Activated CD4-positive, alpha-beta T cell treated with anti-CD3 and anti-CD28 coated beads, Interleukin-2, amount 10 ng/mL, durations not matched to agents 24 days and 14 days (primary cell): Measurements from ENCODE around the gene IQCN. TPM values are rescaled to one million over a fixed set of nuclear protein-coding genes. Genes with fewer than 3 reads are reported as not detected.

Experiments used
- DNase-seq: peaks from one replicate; pipeline ENCODE4 v3.0.0; 2022
- H3K27ac Mint-ChIP-seq: one replicate; pipeline ENCODE4 v1.8.0; 2022; ENCODE audit warnings: mild to moderate bottlenecking, mixed read lengths
- H3K27me3 Mint-ChIP-seq: one replicate; pipeline ENCODE4 v1.8.0; 2022; ENCODE audit warnings: mixed read lengths
- H3K36me3 Mint-ChIP-seq: one replicate; pipeline ENCODE4 v1.8.0; 2022; ENCODE audit warnings: low read depth, mild to moderate bottlenecking, mixed read lengths
- H3K4me1 Mint-ChIP-seq: one replicate; pipeline ENCODE4 v1.8.0; 2021; ENCODE audit warnings: mixed read lengths
- H3K4me3 Mint-ChIP-seq: one replicate; pipeline ENCODE4 v1.8.0; 2022; ENCODE audit warnings: mild to moderate bottlenecking, moderate library complexity, mixed read lengths
- H3K9me3 Mint-ChIP-seq: one replicate; pipeline ENCODE4 v1.8.0; 2021; ENCODE audit warnings: mixed read lengths
- intact Hi-C: fragments of 100-400 bp; cut with micrococcal nuclease; formaldehyde crosslinking; loops from one replicate; pipeline ENCODE4 v1.15.1; 2023
- total RNA-seq: library from RNA; stranded (reverse); gene quantifications from 2 replicates; pipeline ENCODE4 v1.2.3, GENCODE V29; 2022

The IQCN gene
- total RNA-seq, 1 donor from 2014 or later = 2.3 TPM

- Mint-ChIP-seq H3K4me1 (peaks cover 63% of the 10 kb centered on the region), H3K9me3 (peaks cover 19% of the 10 kb centered on the region), H3K36me3 (peaks cover 30% of the 10 kb centered on the region), H3K27me3 (no peaks in the 10 kb centered on the region), H3K27ac (peak overlapping the region; percentile 98), H3K4me3 (peak overlapping the region; percentile 86)
- intact Hi-C loops = loop anchor here (10.0 kb wide), 1 partner anchor 290 kb away; the partner anchor contains the start of gene ARRDC2
- no peak for DNase-seq
Observed at GRCh38 chr19:18295034-18295451, 20.8 kb upstream of the IQCN start.

GRCh38 chr19:18294467-18294864 lies 20.2 kb upstream of the IQCN start:
- peak overlapping the region; percentile 86 for H3K4me3 Mint-ChIP-seq
- H3K36me3 Mint-ChIP-seq = peaks cover 30% of the 10 kb centered on the region
- peak; percentile 97 for DNase-seq
- H3K27me3 Mint-ChIP-seq = no peaks in the 10 kb centered on the region
- H3K9me3 Mint-ChIP-seq = peaks cover 19% of the 10 kb centered on the region
- intact Hi-C loops = loop anchor here (5.0 to 10.0 kb wide), 3 partner anchors 123 to 290 kb away; partner anchors contain the start of genes ARRDC2, IL12RB1 and SSBP4
- peaks cover 67% of the 10 kb centered on the region for H3K4me1 Mint-ChIP-seq
- peak overlapping the region; percentile 98 for H3K27ac Mint-ChIP-seq

GRCh38 chr19:18293642-18294466 lies 19.6 kb upstream of the IQCN start:
- Mint-ChIP-seq H3K4me3 (peak overlapping the region; percentile 86), H3K27me3 (no peaks in the 10 kb centered on the region), H3K4me1 (peaks cover 66% of the 10 kb centered on the region), H3K27ac (peak overlapping the region; percentile 98), H3K36me3 (peaks cover 30% of the 10 kb centered on the region), H3K9me3 (peaks cover 19% of the 10 kb centered on the region)
- intact Hi-C loops = loop anchor here (5.0 to 10.0 kb wide), 3 partner anchors 123 to 289 kb away; partner anchors contain the start of genes ARRDC2, IL12RB1 and SSBP4
- peak; percentile 71 for DNase-seq

GRCh38 chr19:18292810-18293641 lies 18.8 kb upstream of the IQCN start:
- Mint-ChIP-seq H3K9me3 (peaks cover 19% of the 10 kb centered on the region), H3K4me3 (peak overlapping the region; percentile 86), H3K36me3 (peaks cover 27% of the 10 kb centered on the region), H3K27me3 (no peaks in the 10 kb centered on the region), H3K27ac (peak overlapping the region; percentile 98), H3K4me1 (peaks cover 67% of the 10 kb centered on the region)
- DNase-seq = peak; percentile 89
- intact Hi-C loops = loop anchor here (5.0 to 10.0 kb wide), 3 partner anchors 124 to 288 kb away; partner anchors contain the start of genes ARRDC2, IL12RB1 and SSBP4

- peak; percentile 83 for DNase-seq
- peaks cover 19% of the 10 kb centered on the region for H3K9me3 Mint-ChIP-seq
Observed at GRCh38 chr19:18292462-18292809, 18.2 kb upstream of the IQCN start.

GRCh38 chr19:18291590-18292461 lies 17.6 kb upstream of the IQCN start:
- DNase-seq = peak; percentile 95
- Mint-ChIP-seq H3K27me3 (no peaks in the 10 kb centered on the region), H3K4me1 (peaks cover 69% of the 10 kb centered on the region), H3K27ac (peak overlapping the region; percentile 98), H3K4me3 (peak overlapping the region; percentile 86), H3K9me3 (peaks cover 19% of the 10 kb centered on the region), H3K36me3 (peaks cover 22% of the 10 kb centered on the region)
- intact Hi-C loops = loop anchor here (5.0 to 10.0 kb wide), 3 partner anchors 125 to 287 kb away; partner anchors contain the start of genes ARRDC2, IL12RB1 and SSBP4

More at GRCh38 chr19:18292462-18292809, 18.2 kb upstream of the IQCN start:
- Mint-ChIP-seq H3K27ac (peak overlapping the region; percentile 98), H3K4me1 (peaks cover 65% of the 10 kb centered on the region), H3K36me3 (peaks cover 25% of the 10 kb centered on the region), H3K27me3 (no peaks in the 10 kb centered on the region), H3K4me3 (peak overlapping the region; percentile 86)
- intact Hi-C loops = loop anchor here (5.0 to 10.0 kb wide), 3 partner anchors 125 to 288 kb away; partner anchors contain the start of genes ARRDC2, IL12RB1 and SSBP4

GRCh38 chr19:18291019-18291524 lies 16.8 kb upstream of the IQCN start:
- H3K4me1 Mint-ChIP-seq = peaks cover 71% of the 10 kb centered on the region
- DNase-seq = no peak
- peaks cover 17% of the 10 kb centered on the region for H3K9me3 Mint-ChIP-seq
- intact Hi-C loops = loop anchor here (5.0 to 10.0 kb wide), 3 partner anchors 126 to 286 kb away; partner anchors contain the start of genes ARRDC2, IL12RB1 and SSBP4
- peaks cover 19% of the 10 kb centered on the region for H3K36me3 Mint-ChIP-seq
- H3K27ac Mint-ChIP-seq = peak overlapping the region; percentile 98
- no peaks in the 10 kb centered on the region for H3K27me3 Mint-ChIP-seq
- peak overlapping the region; percentile 86 for H3K4me3 Mint-ChIP-seq

GRCh38 chr19:18290302-18291018 lies 16.2 kb upstream of the IQCN start:
- H3K4me1 Mint-ChIP-seq = peaks cover 68% of the 10 kb centered on the region
- peak overlapping the region; percentile 86 for H3K4me3 Mint-ChIP-seq

GRCh38 chr19:18289471-18290301 lies 15.4 kb upstream of the IQCN start:
- intact Hi-C loops = loop anchor here (1.0 to 10.0 kb wide), 6 partner anchors 8 to 285 kb away; partner anchors contain the start of genes ARRDC2, IL12RB1, JUND and LSM4
- peaks cover 6% of the 10 kb centered on the region for H3K9me3 Mint-ChIP-seq
- peak; percentile 73 for DNase-seq
- peaks cover 7% of the 10 kb centered on the region for H3K36me3 Mint-ChIP-seq
- H3K27ac Mint-ChIP-seq = peak overlapping the region; percentile 98
- peak overlapping the region; percentile 86 for H3K4me3 Mint-ChIP-seq
- peaks cover 67% of the 10 kb centered on the region for H3K4me1 Mint-ChIP-seq
- no peaks in the 10 kb centered on the region for H3K27me3 Mint-ChIP-seq

More at GRCh38 chr19:18290302-18291018, 16.2 kb upstream of the IQCN start:
- Mint-ChIP-seq H3K27ac (peak overlapping the region; percentile 98), H3K36me3 (peaks cover 15% of the 10 kb centered on the region), H3K9me3 (peaks cover 13% of the 10 kb centered on the region), H3K27me3 (no peaks in the 10 kb centered on the region)
- intact Hi-C loops = loop anchor here (1.0 to 10.0 kb wide), 6 partner anchors 9 to 286 kb away; partner anchors contain the start of genes ARRDC2, IL12RB1, JUND and LSM4
- peak; percentile 96 for DNase-seq

- Mint-ChIP-seq H3K4me1 (peaks cover 60% of the 10 kb centered on the region), H3K27ac (peak overlapping the region; percentile 92), H3K4me3 (no peak overlapping the region), H3K27me3 (no peaks in the 10 kb centered on the region), H3K9me3 (peaks cover 6% of the 10 kb centered on the region), H3K36me3 (peaks cover 5% of the 10 kb centered on the region)
- intact Hi-C loops = no loop called here
- peak; percentile 61 for DNase-seq
Observed at GRCh38 chr19:18287836-18288772, 13.9 kb upstream of the IQCN start.
